ENCODE data around the gene PRR14L.
"Not testable (repeated sequence)": the region's sequence is repeated elsewhere in the genome, so short reads cannot be mapped to it uniquely, and the experiment has no call there.

Gene PRR14L

DNA sequence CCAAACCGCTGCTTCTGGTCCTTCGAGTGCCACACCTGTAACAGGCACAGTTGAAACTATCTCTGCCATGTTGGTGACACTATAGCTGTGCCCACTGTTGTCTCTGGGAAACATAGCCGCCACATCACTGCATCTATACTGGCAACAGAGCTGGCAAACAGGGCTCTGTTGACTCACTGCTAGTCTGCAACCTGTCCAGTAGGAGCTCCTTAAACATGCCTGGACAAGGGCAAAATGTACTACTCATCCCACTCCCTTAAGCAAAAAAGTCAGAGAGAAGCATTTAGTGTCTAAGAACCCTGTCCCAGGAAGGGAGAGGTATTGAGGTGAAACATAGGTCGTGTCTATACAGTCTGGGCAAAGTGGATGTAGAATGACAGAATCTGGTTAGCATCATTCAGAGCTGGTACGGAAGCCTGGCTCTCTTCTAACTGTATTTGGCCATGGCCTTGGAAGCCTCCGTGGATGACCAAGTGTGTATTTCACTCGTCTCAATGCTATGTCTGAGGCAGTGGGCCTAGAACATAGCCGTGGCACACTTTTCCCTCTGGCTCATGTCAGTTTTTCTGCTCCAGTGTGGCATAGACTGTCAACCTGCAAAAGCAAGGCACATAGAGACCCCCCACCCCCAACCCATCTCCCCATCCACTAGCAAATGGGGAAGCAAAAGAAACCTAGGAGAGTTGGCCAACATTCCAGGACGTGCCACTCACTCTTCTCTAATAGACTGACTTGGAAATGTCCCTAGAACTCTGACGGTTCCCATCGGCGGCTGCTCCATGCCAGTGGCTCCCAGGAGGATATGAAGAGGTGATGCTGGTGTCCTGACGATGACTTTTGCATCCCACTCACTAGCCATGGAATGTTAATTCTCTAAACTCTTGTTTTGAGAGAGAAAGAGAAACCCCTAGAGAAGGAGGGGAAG, 66.5 kb downstream of the PRR14L start:
- in situ Hi-C loops (cut with HindIII; ENCODE audit: low sequenced_read_pairs) = no loop called here

DNA sequence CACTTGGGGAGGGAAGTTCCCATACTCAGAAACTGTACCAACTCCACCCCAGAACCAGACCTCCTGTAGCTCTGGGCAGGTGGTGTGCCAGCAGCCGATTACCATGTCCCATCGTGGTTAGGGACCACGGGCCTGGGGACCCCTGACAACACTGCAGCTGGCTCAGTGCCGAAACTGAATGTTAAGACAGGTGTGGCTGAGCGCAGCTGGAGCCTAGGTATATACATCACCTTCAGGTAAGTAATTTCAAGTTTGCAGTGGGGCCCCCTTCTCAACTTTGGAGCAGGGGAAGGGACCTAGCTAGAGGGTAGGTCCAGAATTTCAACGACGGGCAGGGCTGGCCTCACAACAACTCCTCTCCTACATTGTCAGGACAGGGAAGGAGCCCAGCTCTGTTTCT, 67.2 kb downstream of the PRR14L start:
- in situ Hi-C loops (cut with HindIII; ENCODE audit: low sequenced_read_pairs) = no loop called here

DNA sequence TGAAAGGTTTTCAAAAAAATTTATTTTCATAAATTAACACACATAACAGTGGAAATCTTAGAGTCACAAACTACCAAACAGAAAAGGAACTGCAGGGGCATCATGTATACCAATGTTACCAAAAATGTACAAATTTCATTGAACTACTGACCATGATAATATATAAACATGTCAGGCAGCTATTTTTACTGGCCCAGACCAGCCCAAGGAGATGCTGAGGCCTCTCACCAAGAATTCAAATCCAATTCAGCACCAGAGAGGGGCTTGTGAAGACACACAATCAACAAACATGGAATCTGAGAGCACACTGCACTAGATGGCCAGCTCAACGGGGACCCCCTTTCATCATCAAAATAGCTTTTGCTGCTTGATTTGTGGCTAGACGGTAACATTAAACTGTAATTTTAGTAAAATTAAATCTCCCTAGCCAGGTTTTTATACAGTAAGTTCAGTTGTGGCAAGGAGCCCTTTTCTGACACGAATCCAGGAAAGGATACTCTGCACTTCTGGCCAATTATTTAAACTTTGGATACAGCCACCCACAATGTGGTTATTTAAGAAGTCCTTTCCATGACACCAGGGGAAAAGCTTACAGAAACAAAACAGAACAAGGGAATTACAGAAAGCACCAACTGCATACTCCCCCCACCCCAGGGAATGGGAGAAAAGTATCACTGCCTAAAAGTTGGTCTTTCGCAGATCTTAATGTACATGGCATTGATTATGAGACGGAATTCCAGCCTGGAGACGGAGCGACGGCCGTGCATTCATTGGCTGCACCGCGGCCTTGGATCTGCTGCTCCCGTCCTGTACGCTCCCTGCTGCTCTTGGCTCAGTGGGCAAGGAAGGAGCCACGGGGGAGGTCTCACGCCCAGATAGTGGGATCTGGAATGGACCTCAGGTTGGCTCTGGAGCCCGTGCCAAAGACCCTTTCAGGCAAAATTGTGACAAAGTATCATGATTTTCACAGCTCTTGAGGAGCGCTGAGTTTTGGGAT, 68.3 kb downstream of the PRR14L start:
- in situ Hi-C loops (cut with HindIII; ENCODE audit: low sequenced_read_pairs) = no loop called here

DNA sequence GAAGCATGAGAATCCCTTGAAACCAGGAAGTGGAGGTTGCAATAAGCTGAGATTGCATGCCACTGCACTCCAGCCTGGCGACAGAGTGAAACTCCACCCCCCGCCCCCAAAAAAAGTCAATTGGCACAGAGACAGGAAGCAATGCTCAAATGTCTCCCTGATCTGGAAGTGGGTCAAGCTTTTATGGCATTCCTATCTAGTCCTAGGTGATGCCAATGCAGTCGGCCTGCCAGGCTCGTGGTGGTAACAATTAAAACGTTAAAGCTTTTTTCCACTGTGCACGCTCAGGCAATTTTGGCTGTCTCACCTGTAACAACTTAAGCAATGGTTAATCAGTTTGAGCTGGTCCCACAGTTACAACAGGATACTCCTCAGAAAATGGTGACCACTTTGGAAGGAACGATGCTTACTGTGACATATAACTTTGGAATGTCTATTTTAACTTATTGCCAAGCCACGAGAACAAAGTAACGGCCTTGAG, 69.0 kb downstream of the PRR14L start:
- in situ Hi-C loops (cut with HindIII; ENCODE audit: low sequenced_read_pairs) = no loop called here

DNA sequence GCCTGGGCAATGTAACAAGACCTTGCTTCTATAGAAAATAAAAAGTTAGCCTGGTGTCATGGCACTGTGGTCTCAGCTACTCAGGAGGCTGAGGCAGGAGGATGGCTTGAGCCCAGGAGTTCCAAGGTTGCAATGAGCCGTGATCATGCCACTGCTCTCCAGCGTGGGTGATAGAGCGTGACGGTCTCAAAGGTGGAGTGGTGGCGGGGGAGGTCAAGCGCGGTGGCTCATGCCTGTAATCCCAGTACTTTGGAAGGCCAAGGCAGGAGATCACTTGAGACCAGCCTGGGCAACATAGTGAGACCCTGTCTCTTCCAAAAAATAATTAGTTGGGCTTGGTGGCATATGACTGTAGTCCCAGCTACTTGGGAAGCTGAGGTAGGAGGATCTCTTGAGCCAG, 71.2 kb downstream of the PRR14L start:
- in situ Hi-C loops (cut with HindIII; ENCODE audit: low sequenced_read_pairs) = no loop called here

DNA sequence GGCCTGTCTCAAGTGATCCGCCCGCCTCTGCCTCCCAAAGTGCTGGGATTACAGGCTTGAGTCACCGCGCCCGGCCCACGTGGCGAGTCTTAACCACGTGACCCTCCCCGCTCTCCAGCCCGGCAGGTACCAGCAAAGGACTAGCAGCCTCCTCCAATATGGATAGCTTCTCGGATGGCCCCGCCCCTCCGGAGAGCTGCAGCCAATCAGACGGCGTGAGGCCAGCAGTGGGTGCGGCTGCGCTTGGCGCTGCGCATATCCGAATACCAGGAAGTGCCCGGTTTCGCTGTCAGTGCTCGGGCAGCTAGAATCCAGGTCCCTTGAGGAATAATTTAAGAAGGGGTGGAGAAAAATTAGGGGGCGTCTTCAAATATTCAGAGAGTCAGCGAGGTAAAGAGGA, 73.2 kb downstream of the PRR14L start:
- in situ Hi-C loops (cut with HindIII; ENCODE audit: low sequenced_read_pairs) = no loop called here

DNA sequence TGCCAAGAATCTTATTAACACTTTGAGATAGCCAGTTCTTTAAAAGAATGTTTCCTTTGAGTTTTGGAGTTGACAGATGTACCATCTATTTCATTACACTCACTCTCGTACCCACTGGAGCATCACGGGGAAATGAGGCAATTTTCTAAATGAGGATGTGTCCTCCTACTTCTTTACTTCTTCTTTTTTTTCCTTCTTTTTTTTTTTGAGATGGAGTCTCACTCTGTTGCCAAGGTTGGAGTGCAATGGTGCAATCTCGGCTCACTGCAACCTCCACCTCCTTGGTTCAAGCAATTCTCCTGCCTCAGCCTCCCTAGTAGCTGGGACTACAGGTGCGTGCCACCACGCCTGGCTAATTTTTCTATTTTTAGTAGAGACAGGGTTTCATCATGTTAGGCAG, 75.7 kb downstream of the PRR14L start:
- in situ Hi-C loops (cut with HindIII; ENCODE audit: low sequenced_read_pairs) = not testable (repeated sequence)

DNA sequence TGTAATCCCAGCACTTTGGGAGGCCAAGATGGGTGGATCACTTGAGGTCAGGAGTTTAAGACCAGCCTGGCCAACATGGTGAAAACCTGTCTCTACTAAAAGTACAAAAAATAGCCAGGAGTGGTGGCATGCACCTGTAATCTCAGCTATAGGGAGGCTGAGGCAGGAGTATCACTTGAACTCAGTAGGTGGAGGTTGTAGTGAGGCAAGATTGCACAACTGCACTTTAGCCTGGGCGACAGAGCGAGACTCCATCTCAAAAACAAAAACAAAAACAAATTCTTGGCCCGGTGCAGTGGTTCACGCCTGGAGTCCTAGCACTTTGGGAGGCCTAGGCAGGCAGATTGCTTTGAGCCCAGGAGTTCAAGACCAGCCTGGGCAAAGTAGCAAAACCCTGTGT, 81.1 kb downstream of the PRR14L start:
- in situ Hi-C loops (cut with HindIII; ENCODE audit: low sequenced_read_pairs) = loop anchor here (5.0 kb wide), 2 partner anchors 58 to 288 kb away; no protein-coding TSS in a partner anchor

DNA sequence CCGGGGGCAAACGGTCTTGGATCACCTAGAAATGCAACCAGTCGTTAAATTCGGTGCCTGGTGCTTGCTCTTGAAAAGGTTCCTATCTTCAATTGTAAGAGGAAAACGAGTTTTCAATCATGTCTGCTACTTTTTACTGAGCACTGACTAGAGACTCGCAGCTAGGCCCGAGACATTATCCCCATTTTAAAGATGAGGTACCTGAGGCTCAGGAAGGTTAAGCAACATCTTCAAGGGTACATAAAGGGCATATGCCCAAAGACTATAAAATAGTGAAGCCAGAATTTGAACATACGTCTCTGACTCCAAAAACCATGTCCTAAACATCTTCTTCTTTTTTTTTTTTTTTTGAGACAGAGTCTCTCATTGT, 87.3 kb downstream of the PRR14L start:
- in situ Hi-C loops (cut with HindIII; ENCODE audit: low sequenced_read_pairs) = no loop called here

DNA sequence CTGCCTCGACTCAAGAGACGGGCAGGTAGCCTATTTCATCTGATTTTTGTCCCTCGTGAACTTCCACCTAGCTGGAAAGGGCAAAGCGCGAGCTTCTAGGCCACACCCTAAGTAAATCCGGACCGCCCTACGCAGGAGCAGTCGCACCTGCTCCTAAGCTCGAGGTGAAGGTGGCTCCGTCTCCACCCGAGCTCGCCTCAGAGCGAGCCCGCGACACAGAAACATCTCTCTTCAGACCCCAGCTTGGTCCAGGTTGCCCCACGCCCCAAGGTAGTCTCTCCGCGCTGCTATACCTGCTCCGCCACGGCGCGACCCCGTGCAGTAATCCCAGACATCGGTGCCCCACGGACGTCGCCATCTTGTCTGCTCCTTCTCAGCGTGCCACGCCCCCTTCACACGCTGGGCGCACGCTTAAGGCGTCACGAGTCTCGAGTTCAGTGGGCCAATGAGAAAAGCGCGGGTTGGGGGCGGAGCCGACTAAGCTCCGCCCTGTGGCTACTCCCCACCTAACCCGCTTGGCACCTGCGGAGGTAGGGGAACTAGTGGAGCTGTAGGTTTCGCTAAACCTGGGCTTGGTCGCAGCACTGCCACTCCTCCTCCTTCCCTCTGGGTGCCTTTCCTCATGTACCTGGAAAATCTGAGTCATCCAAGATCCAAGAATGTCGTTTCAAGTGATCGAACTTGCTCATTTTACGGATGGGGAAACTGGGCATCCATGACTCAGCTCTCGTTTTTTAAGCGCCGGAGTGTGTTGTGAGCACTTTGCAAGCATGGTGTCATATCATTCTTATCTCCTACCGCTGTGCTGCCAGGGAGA, 87.9 kb downstream of the PRR14L start, which contains the start of gene PISD:
TSS of gene PISD (minus strand) at position 365 of the 817 bp plus-strand sequence. CDS start at position 358, 7 bp downstream.
- in situ Hi-C loops (cut with HindIII; ENCODE audit: low sequenced_read_pairs) = no loop called here

DNA sequence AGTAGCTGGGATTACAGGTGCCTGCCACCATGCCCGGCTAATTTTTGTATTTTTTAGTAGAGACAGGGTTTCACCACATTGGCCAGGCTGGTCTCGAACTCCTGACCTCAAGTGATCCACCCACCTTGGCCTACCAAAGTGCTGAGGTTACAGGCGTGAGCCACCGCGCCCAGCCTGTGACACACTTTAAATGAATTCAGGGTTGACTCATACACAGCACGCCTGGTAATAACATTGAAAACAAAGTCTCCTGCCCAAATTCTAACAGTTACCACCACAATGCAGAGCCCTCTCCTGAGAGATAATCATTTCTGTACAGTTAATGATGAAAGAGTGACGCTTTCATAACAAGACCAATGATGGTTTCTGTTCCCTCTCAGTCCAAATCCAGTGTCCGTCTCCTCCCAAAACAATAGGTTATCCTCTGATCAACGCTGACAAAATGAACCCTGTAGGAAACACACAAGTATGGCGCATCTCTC, 89.0 kb downstream of the PRR14L start:
- in situ Hi-C loops (cut with HindIII; ENCODE audit: low sequenced_read_pairs) = not testable (repeated sequence)

DNA sequence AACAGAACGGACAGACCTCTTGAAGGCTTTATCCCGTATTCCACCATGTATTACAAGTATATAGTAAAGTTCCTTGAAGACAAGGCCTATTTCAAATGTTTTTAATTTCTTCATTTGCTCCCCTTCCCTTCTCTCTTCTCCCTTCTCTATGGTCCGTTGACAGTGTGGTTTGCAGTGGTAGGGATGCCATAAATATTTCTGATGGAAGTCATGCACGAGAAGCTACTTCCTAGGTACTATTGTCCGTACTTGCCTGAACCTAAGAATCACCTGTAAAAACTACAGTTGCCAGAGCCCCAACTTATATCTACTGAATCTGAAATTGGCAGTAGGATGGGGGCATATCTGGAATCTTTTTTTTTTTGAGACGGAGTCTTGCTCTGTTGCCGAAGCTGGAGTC, 90.7 kb downstream of the PRR14L start:
- in situ Hi-C loops (cut with HindIII; ENCODE audit: low sequenced_read_pairs) = no loop called here

DNA sequence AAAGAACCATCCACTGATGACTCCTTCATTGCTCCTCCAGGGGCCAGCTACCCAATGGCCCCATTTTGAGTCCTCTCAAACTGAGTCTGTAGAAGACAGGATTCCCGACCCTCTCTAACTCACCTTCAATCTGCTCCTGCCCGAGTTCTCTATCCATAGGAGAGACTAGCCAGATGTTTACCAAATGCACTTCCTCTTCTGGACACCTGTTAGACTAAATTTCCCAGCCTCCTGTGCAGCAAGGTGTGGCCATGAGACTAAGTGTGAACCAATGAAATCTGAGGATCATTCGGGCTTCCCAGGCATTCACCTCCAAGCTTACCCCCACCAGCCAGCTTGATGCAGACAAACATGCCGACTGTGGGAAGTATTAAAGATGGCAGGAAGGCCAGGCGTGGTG, 95.5 kb downstream of the PRR14L start:
- in situ Hi-C loops (cut with HindIII; ENCODE audit: low sequenced_read_pairs) = no loop called here

DNA sequence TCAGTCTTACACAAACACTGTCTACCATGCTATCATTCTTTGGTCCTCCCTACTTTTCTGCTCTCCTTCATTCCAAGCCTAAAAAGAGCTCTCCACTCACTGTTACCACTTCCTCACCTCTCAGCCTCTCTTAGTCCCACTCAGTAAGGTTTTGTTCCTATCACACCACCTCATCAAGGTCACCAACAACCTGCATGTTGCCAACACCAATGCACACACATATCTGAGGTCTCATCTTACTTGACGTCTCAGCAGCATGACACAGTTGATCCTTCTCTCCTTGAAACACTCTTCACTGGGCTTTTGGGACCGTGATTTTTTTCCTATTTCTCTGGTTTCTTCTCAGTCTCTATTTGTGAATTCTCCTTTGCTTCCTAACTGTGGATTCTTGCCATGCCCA, 96.0 kb downstream of the PRR14L start:
- in situ Hi-C loops (cut with HindIII; ENCODE audit: low sequenced_read_pairs) = no loop called here

DNA sequence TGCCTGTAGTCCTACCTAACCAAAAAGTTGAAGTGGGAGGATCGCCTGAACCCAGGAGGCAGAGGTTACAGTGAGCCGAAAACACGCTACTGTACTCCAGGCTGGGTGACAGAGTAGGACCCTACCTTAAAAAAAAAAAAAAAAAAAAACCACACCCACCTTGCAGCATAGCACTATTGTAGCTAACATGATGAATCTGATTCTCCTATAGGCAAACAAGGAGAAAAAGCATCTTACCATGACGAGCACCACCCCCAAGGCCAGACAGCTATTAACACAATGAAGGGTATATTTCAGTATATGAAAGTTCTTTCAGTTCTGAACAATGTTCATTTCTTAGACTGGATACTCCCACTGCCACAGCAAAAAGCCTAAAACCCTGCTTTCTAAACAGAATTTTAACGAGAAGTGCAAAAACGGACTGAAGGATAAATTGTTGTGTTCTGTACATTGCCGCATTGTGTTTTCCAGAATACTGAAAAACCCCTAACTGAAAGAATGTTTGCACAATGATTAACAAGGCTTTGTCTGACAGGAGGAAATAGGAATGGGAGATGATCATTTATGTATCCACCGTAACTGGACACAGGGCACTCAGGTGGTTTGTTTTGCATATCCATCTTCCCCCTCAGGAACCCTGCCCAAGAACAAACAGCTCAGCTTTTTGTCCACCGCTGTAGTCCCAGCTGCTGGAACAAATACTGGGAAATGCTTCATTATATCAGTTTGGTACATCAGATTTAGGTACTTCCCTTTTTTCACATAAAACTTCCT, 96.8 kb downstream of the PRR14L start:
- in situ Hi-C loops (cut with HindIII; ENCODE audit: low sequenced_read_pairs) = no loop called here

DNA sequence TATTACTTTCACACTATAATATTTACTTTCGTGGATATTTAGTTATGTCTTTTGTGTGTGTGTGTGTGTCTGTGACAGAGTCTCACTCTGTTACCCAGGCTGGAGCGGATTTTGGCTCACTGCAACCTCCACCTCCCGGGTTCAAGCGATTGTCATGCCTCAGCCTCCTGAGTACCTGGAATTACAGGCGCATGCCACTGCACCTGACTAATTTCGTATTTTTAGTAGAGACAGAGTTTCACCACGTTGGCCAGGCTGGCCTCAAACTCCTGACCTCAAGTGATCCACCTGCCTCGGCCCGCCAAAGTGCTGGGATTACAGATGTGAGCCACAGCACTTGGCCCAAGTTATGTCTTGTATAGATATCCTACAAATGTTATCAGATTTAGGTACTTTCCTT, 97.8 kb downstream of the PRR14L start:
- in situ Hi-C loops (cut with HindIII; ENCODE audit: low sequenced_read_pairs) = no loop called here

DNA sequence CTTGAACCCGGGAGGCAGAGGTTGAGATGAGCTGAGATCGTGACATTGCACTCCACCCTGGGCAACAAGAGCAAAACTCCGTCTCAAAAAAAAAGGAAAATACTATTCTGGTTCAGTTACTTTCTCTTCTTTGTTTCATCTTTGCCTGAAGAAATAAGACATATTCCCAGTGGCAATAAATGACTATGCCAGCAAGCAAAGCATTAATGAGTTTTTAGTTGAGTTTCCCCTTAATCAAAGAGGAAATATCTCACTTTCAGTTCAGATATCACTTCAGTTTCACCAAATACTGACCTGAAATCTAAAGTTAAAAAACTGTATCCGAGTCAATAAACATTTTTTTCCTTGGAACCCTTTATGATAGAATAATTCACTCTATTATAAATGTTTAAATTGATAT, 98.3 kb downstream of the PRR14L start:
- in situ Hi-C loops (cut with HindIII; ENCODE audit: low sequenced_read_pairs) = no loop called here

DNA sequence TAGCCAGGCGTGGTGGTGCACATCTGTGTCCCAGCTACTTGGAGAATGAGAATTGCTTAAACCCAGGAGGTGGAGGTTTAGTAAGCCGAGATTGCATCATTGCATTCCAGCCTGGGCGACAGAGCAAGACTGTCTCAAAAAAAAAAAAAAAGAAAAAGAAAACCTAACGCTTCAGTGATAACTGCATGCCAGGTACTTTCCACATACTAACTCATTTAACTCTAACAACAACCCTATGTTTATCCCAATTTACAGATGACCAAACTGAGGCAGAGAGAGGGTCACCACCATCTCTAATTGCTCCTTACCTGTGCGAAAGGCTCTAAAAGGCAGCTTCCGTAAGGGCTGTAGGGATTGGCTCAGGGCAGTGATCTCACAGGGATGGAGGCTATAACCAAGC, 99.5 kb downstream of the PRR14L start:
- in situ Hi-C loops (cut with HindIII; ENCODE audit: low sequenced_read_pairs) = no loop called here

DNA sequence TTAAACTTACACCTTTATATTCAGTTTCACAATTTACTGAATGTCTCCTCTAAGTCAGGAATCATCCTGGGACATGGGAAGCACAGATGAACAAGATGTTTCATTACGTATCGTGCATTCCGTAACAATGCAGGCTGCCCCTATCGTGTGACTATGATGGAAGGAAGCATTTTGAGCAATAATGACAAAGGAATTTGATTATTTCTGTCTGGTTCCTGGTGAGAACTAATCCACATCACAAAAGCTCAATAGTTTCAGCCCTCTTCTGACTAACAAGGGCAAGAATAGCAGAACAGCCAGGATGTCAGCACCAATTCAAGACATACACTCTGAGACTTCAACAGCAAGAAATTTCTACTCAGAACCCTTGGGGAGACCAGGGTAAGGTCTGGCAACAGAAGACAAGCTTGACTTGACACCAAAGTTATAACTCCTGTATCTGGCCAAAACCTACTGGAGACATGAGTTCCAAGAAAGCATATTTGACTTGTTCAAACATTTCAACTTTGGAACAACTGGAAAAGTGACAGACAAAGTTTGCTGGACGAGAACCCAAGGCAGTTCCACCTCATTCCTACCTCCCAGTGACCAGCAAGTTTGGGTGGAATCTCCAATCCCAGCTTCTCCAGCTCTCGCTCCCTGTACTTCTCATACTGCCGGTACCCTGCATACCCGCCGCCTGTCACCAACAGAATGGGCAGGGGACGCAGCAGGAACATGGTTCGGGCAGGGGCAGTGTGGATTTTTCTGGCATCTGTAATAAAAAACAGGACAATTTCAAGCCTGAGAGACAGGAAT, 102.2 kb downstream of the PRR14L start:
- in situ Hi-C loops (cut with HindIII; ENCODE audit: low sequenced_read_pairs) = no loop called here

Data from endothelial cell of hepatic sinusoid (primary cell).